Sigmoid colon (tissue), 4 donors: ENCODE measurements around the gene TUNAR.

Experiments used
- EP300 ChIP-seq, 4 donors: sonication (generic); formaldehyde crosslinking; IDR thresholded peaks; one replicate each; pipeline ENCODE4 v1.6.1; 2017; ENCODE audit warnings: antibody characterized with exemption in 4 of 4
- POLR2A ChIP-seq, 2 donors: fragments of 450-650 bp; IDR thresholded peaks; one replicate each; pipeline ENCODE4 v1.6.1; 2016; ENCODE audit warnings: antibody characterized with exemption in 2 of 2, mild to moderate bottlenecking in 2 of 2, moderate library complexity in 2 of 2
- POLR2AphosphoS5 ChIP-seq, 4 donors: sonication (generic); formaldehyde crosslinking; IDR thresholded peaks; one replicate each; pipeline ENCODE4 v1.6.1; 2017; ENCODE audit warnings: antibody characterized with exemption in 4 of 4
- TF ChIP-seq, protein P1 (sequence below), 4 experiments: fragments of 450-650 bp in 3 of 4; fragments of 200-600 bp in 1 of 4; IDR thresholded peaks; one replicate each; pipeline ENCODE4 v1.5.1; 2016 to 2019; ENCODE audit warnings: antibody characterized with exemption in 4 of 4, mild to moderate bottlenecking in 3 of 4, moderate library complexity in 2 of 4

DNA sequence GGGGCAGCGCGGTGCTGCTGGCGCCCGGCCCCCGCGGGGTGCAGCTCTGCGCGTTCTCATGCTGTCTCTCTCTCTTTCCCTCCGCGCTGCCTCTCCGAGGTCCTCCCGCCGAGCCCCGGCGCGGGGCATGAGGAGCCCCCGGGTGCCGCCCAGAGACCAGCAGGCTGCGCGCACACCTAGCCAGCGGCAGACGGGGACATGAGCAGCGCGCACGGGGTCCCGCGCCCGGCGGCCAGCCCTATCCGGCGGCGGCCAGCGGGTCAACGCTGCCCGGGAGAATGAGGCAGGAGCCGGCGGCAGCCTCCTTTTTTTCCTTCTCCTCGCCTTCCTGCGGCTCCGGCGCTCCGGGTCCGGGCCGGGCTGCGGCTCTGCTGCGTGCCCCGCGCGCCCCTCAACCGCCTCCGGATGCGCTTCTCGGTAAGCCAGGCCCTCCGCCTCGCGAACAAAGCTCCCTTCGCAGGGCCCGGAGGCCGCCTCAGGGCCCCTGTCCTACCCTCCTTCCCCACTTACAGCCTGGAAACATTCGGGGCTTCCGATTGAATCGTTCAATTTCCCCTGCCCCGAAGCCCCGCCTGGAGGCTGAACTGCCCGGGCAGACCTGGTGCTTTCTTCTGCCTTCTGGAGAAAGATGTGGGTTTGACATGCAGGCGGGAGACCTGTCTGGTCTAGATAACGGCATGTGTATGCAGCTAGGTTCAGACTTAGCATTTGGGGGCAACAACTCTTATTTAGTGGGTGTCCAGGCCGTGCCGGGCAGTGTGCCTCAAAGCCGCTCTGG is at the start of gene TUNAR:
- TF ChIP-seq, protein P1, sequence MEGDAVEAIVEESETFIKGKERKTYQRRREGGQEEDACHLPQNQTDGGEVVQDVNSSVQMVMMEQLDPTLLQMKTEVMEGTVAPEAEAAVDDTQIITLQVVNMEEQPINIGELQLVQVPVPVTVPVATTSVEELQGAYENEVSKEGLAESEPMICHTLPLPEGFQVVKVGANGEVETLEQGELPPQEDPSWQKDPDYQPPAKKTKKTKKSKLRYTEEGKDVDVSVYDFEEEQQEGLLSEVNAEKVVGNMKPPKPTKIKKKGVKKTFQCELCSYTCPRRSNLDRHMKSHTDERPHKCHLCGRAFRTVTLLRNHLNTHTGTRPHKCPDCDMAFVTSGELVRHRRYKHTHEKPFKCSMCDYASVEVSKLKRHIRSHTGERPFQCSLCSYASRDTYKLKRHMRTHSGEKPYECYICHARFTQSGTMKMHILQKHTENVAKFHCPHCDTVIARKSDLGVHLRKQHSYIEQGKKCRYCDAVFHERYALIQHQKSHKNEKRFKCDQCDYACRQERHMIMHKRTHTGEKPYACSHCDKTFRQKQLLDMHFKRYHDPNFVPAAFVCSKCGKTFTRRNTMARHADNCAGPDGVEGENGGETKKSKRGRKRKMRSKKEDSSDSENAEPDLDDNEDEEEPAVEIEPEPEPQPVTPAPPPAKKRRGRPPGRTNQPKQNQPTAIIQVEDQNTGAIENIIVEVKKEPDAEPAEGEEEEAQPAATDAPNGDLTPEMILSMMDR (IDR thresholded peaks at IDR 0.05): no peak
- TF ChIP-seq POLR2A (IDR thresholded peaks at IDR 0.05) (no peak), EP300 (IDR thresholded peaks at IDR 0.05) (no peak), POLR2AphosphoS5 (IDR thresholded peaks at IDR 0.05) (no peak)
